Panc1 (cell line): ENCODE measurements around the gene LIPE. TPM values are rescaled to one million over a fixed set of nuclear protein-coding genes. Genes with fewer than 3 reads are reported as not detected.

Experiments
- ATAC-seq: fragments of 200-7000 bp; cut with Tn5 transposase; 2 replicates; pipeline ENCODE4 v1.9.1; 2020; ENCODE audit warnings: mild to moderate bottlenecking, moderate library complexity
- BruUV-seq: library from RNA; stranded (reverse); fragments of 400-500 nt; replicated peaks from 2 replicates; lab custom pipeline; 2021; lab: Mats Ljungman, UMichigan
- CTCF ChIA-PET: fragments of 300-600 bp; sonication (Branson Sonifier 250); formaldehyde crosslinking; loops from one replicate; lab custom pipeline; 2022; ENCODE audit warnings: antibody characterized with exemption; lab: Charles Lee
- POLR2A ChIA-PET: fragments of 300-600 bp; sonication (Branson Sonifier 250); formaldehyde crosslinking; loops from one replicate; lab custom pipeline; 2022; ENCODE audit warnings: antibody characterized with exemption; lab: Charles Lee
- DNase-seq: peaks from one replicate; pipeline ENCODE4 v3.0.0-alpha.2; 2010; ENCODE audit warnings: low read depth, low spot score
- H3K27ac ChIP-seq: 2 replicates; pipeline ENCODE4 v1.5.1; 2011; ENCODE audit warnings: mild to moderate bottlenecking, low read length, inconsistent platforms
- H3K27me3 ChIP-seq: fragments of 200-500 bp; sonication (Bioruptor generic); 2 replicates; pipeline ENCODE4 v1.6.0; 2014; ENCODE audit warnings: low read length, inconsistent platforms; ENCODE audit not compliant: control insufficient read depth, insufficient read depth
- H3K36me3 ChIP-seq: fragments of 200-500 bp; sonication (Bioruptor generic); 2 replicates; pipeline ENCODE4 v1.5.1; 2014; ENCODE audit warnings: inconsistent platforms, mild to moderate bottlenecking, low read length, moderate library complexity; ENCODE audit not compliant: control insufficient read depth, insufficient read depth
- H3K4me1 ChIP-seq: 2 replicates; pipeline ENCODE4 v1.5.1; 2011; ENCODE audit warnings: inconsistent platforms, mild to moderate bottlenecking, low read length, moderate library complexity; ENCODE audit not compliant: control insufficient read depth, insufficient read depth
- H3K4me3 ChIP-seq, 2 experiments: 2 replicates each; pipeline ENCODE4 v1.5.1; 2011 to 2012; ENCODE audit warnings: low read depth in 2 of 2, low read length in 2 of 2, mild to moderate bottlenecking in 2 of 2, inconsistent platforms in 1 of 2, moderate library complexity in 1 of 2
- H3K9me3 ChIP-seq: fragments of 200-500 bp; sonication (Bioruptor generic); 2 replicates; pipeline ENCODE4 v1.5.1; 2014; ENCODE audit warnings: low read depth, mild to moderate bottlenecking, inconsistent platforms, low read length, moderate library complexity; ENCODE audit not compliant: control insufficient read depth, insufficient read depth
- POLR2AphosphoS5 ChIP-seq: IDR thresholded peaks from 2 replicates; pipeline ENCODE4 v1.6.1; 2012; ENCODE audit warnings: mild to moderate bottlenecking, low read depth, low read length, moderate library complexity
- SIN3A ChIP-seq: IDR thresholded peaks from 2 replicates; pipeline ENCODE4 v1.6.1; 2012; ENCODE audit warnings: low read depth, mild to moderate bottlenecking, low read length, moderate library complexity, borderline replicate concordance; ENCODE audit not compliant: insufficient read depth
- TCF7L2 ChIP-seq: IDR thresholded peaks from 2 replicates; pipeline ENCODE4 v1.6.1; 2011; ENCODE audit warnings: mild to moderate bottlenecking, low read depth, low read length, inconsistent platforms
- in situ Hi-C: cut with HindIII; loops from 2 replicates; pipeline ENCODE4 v1.10.0; 2016; ENCODE audit warnings: low sequenced_read_pairs, low pct_unique_long_range_greater_than_20kb
- intact Hi-C: fragments of 100-400 bp; cut with micrococcal nuclease; formaldehyde crosslinking; loops from one replicate; pipeline ENCODE4 v1.10.0; 2022; ENCODE audit not compliant: unreplicated experiment
- total RNA-seq: library from RNA; stranded (reverse); gene quantifications from one replicate; pipeline ENCODE4 v1.2.1, GENCODE V29; 2021; ENCODE audit not compliant: unreplicated experiment
- TF ChIP-seq, protein P1 (sequence below), 2 experiments: IDR thresholded peaks; 2 replicates each; pipeline ENCODE4 v1.6.1; 2011 to 2012; ENCODE audit warnings: low read depth in 2 of 2, control low read depth in 1 of 2, low read length in 1 of 2, mild to moderate bottlenecking in 1 of 2, moderate library complexity in 1 of 2; ENCODE audit not compliant: insufficient read depth in 1 of 2
- TF ChIP-seq, protein P2 (sequence below): fragments of 450-650 bp; IDR thresholded peaks from 2 replicates; pipeline ENCODE4 v1.5.1; 2017; ENCODE audit warnings: mild to moderate bottlenecking

LIPE gene
- total RNA-seq, 1 experiment from 2014 or later = 3.4 TPM

- H3K4me3 ChIP-seq = no peak overlapping the region
- H3K9me3 ChIP-seq = no peaks in the 10 kb centered on the region
- intact Hi-C loops (no loop called here), in situ Hi-C loops (no loop called here)
- TF ChIP-seq POLR2AphosphoS5 = no peak
- no peak for TF ChIP-seq TCF7L2
- TF ChIP-seq, protein P1, sequence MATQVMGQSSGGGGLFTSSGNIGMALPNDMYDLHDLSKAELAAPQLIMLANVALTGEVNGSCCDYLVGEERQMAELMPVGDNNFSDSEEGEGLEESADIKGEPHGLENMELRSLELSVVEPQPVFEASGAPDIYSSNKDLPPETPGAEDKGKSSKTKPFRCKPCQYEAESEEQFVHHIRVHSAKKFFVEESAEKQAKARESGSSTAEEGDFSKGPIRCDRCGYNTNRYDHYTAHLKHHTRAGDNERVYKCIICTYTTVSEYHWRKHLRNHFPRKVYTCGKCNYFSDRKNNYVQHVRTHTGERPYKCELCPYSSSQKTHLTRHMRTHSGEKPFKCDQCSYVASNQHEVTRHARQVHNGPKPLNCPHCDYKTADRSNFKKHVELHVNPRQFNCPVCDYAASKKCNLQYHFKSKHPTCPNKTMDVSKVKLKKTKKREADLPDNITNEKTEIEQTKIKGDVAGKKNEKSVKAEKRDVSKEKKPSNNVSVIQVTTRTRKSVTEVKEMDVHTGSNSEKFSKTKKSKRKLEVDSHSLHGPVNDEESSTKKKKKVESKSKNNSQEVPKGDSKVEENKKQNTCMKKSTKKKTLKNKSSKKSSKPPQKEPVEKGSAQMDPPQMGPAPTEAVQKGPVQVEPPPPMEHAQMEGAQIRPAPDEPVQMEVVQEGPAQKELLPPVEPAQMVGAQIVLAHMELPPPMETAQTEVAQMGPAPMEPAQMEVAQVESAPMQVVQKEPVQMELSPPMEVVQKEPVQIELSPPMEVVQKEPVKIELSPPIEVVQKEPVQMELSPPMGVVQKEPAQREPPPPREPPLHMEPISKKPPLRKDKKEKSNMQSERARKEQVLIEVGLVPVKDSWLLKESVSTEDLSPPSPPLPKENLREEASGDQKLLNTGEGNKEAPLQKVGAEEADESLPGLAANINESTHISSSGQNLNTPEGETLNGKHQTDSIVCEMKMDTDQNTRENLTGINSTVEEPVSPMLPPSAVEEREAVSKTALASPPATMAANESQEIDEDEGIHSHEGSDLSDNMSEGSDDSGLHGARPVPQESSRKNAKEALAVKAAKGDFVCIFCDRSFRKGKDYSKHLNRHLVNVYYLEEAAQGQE (IDR thresholded peaks at IDR 0.05; ENCODE audit: insufficient read depth in 1 of 2, low read depth in 2 of 2, low read length in 1 of 2) = no peak
- no peak for TF ChIP-seq SIN3A
- TF ChIP-seq, protein P2, sequence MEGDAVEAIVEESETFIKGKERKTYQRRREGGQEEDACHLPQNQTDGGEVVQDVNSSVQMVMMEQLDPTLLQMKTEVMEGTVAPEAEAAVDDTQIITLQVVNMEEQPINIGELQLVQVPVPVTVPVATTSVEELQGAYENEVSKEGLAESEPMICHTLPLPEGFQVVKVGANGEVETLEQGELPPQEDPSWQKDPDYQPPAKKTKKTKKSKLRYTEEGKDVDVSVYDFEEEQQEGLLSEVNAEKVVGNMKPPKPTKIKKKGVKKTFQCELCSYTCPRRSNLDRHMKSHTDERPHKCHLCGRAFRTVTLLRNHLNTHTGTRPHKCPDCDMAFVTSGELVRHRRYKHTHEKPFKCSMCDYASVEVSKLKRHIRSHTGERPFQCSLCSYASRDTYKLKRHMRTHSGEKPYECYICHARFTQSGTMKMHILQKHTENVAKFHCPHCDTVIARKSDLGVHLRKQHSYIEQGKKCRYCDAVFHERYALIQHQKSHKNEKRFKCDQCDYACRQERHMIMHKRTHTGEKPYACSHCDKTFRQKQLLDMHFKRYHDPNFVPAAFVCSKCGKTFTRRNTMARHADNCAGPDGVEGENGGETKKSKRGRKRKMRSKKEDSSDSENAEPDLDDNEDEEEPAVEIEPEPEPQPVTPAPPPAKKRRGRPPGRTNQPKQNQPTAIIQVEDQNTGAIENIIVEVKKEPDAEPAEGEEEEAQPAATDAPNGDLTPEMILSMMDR = no peak
- peaks cover 6% of the 10 kb centered on the region for H3K4me1 ChIP-seq
- CTCF ChIA-PET = no interaction called here
- no peaks in the 10 kb centered on the region for H3K36me3 ChIP-seq
- POLR2A ChIA-PET = interaction anchor here (0.6 kb wide), 1 partner anchor 650 kb away, joined by 9 read pairs; no protein-coding TSS in a partner anchor
- no peak for DNase-seq
- no TSS peak for BruUV-seq
- ATAC-seq = no peak
- H3K27ac ChIP-seq = no peak overlapping the region
- no peaks in the 10 kb centered on the region for H3K27me3 ChIP-seq
Observed at GRCh38 chr19:42392165-42392564, 35.0 kb downstream of the LIPE start.

DNA sequence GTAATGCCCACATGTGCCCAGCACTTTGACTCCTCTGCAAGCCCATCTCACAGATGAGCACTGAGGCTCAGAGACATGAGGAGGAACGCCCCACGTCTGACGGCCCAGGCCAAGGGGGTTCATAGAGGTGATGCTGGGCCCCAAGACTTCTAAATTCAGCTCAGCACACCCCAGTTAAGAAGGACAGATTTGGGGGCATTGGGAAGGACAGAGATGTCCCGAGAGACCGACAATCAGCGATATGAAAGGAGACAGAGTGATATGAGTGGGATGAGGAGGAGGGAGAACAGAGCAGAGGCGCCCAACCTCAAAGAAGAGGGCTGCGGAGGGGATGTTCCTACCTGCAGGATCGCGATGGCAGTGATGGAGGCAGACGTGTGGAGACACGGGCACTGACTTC, 37.3 kb downstream of the LIPE start, which contains the start of gene CNFN:
Gene CNFN, minus strand, starts transcription at position 399 of the 400 bp plus-strand sequence. CDS start 1,260 bp downstream, outside the sequence.
- no peak for ATAC-seq
- intact Hi-C loops (no loop called here), in situ Hi-C loops (no loop called here)
- Histone ChIP-seq H3K27ac (no peak within 1 kb of the TSS), H3K27me3 (no peaks in the 10 kb centered on the region), H3K9me3 (no peaks in the 10 kb centered on the region), H3K36me3 (no peaks in the 10 kb centered on the region), H3K4me3 (no peak within 1 kb of the TSS), H3K4me1 (no peaks in the 10 kb centered on the region; the same call in 1 of the 2 replicates)
- TF ChIP-seq, protein P1 (IDR thresholded peaks at IDR 0.05; ENCODE audit: insufficient read depth in 1 of 2, low read depth in 2 of 2, low read length in 1 of 2) = no peak
- TF ChIP-seq TCF7L2 = no peak
- no peak for TF ChIP-seq POLR2AphosphoS5
- TF ChIP-seq, protein P2 = no peak
- no peak for TF ChIP-seq SIN3A
- CTCF ChIA-PET = no interaction called here
- BruUV-seq = no TSS peak
- DNase-seq = no peak
- POLR2A ChIA-PET = no interaction called here
